ENCODE measurements around the gene FES. TPM values are rescaled to one million over a fixed set of nuclear protein-coding genes. Genes with fewer than 3 reads are reported as not detected.

FES gene
- 33.5 TPM for total RNA-seq
- polyA plus RNA-seq (ENCODE audit: insufficient read depth, low read depth, low replicate concordance) = 9.3 TPM
- long read RNA-seq, donor 1 = 0 reads
- long read RNA-seq, donor 2 = 0 reads
- long read RNA-seq, donor 3 = 0 reads
- long read RNA-seq, donor 4, partial matches to known transcripts = 0 of 1 reads
- long read RNA-seq, donor 4, other reads (novel, unspliced or antisense) = 0 of 1 reads
- long read RNA-seq, donor 5 = 0 reads
- long read RNA-seq, donor 6 = 0 reads
- long read RNA-seq, donor 7, transcript FES-201 (19 exons, 2,829 nt) = major isoform, 22 of 49 reads
- long read RNA-seq, donor 7, partial matches to known transcripts = 9 of 49 reads
- long read RNA-seq, donor 7, other reads (novel, unspliced or antisense) = 18 of 49 reads
- long read RNA-seq, donor 8 = 0 reads
- long read RNA-seq, donor 9 = 0 reads
- long read RNA-seq, donor 10 = 0 reads

- DNase-seq (peak in 4 of 5 donors; percentile 61 to 92 (median 86)), FAIRE-seq (no peak)
- no peak for TF ChIP-seq CTCF (IDR thresholded peaks at IDR 0.05; ENCODE audit: borderline replicate concordance, extremely low read depth, insufficient read depth)
- intact Hi-C loops (cut with DNase I) = no loop called here
- Histone ChIP-seq H3K27ac (ENCODE audit: low read depth in 2 of 2, low read length in 2 of 2) (peak within 1 kb of the TSS; percentile 85 to 94), H3K4me3 (ENCODE audit: low read length in 3 of 3) (peak within 1 kb of the TSS; percentile 40 to 63 (median 57)), H3K4me1 (ENCODE audit: control insufficient read depth in 2 of 3, insufficient read depth in 2 of 3, low read depth in 1 of 3, low read length in 3 of 3) (peaks cover 0 to 20% (median 6%) of the 10 kb centered on the region in 3 donors), H3K36me3 (ENCODE audit: control insufficient read depth in 2 of 3, insufficient read depth in 3 of 3, low read length in 3 of 3) (peaks cover 0 to 13% (median 5%) of the 10 kb centered on the region in 3 donors), H3K27me3 (ENCODE audit: control insufficient read depth, insufficient read depth, low read length) (no peaks in the 10 kb centered on the region), H3K9me3 (ENCODE audit: control insufficient read depth in 2 of 3, insufficient read depth in 1 of 3, low read length in 3 of 3) (no peaks in the 10 kb centered on the region), H3K9ac (ENCODE audit: low read length in 3 of 3) (peak within 1 kb of the TSS in 2 of 3 donors; percentile 81 to 85)
Observed at GRCh38 chr15:90883976-90884718, at the start of gene FES. TSS of gene FES (plus strand) at chr15:90884504. CDS start at chr15:90885046, 542 bp downstream.

GRCh38 chr15:90834626-90835025 lies 49.7 kb upstream of the FES start:
- Histone ChIP-seq H3K4me3 (ENCODE audit: low read length in 3 of 3) (no peak overlapping the region), H3K9ac (ENCODE audit: low read length in 3 of 3) (no peak overlapping the region), H3K4me1 (ENCODE audit: control insufficient read depth in 2 of 3, insufficient read depth in 2 of 3, low read depth in 1 of 3, low read length in 3 of 3) (peaks cover 0 to 2% (median 0%) of the 10 kb centered on the region in 3 donors), H3K9me3 (ENCODE audit: control insufficient read depth in 2 of 3, insufficient read depth in 1 of 3, low read length in 3 of 3) (no peaks in the 10 kb centered on the region), H3K36me3 (ENCODE audit: control insufficient read depth in 2 of 3, insufficient read depth in 3 of 3, low read length in 3 of 3) (no peaks in the 10 kb centered on the region), H3K27ac (ENCODE audit: low read depth in 2 of 2, low read length in 2 of 2) (no peak overlapping the region), H3K27me3 (ENCODE audit: control insufficient read depth, insufficient read depth, low read length) (no peaks in the 10 kb centered on the region)
- FAIRE-seq (no peak), DNase-seq (no peak)
- intact Hi-C loops (cut with DNase I) = no loop called here
- no peak for TF ChIP-seq CTCF (IDR thresholded peaks at IDR 0.05; ENCODE audit: borderline replicate concordance, extremely low read depth, insufficient read depth)

GRCh38 chr15:90836296-90836871 lies 47.9 kb upstream of the FES start:
- intact Hi-C loops (cut with DNase I) = no loop called here
- no peak for FAIRE-seq

More at GRCh38 chr15:90836296-90836871, 47.9 kb upstream of the FES start:
- Histone ChIP-seq H3K9ac (ENCODE audit: low read length in 3 of 3) (no peak overlapping the region), H3K4me3 (ENCODE audit: low read length in 3 of 3) (no peak overlapping the region), H3K27me3 (ENCODE audit: control insufficient read depth, insufficient read depth, low read length) (no peaks in the 10 kb centered on the region), H3K27ac (ENCODE audit: low read depth in 2 of 2, low read length in 2 of 2) (no peak overlapping the region), H3K9me3 (ENCODE audit: control insufficient read depth in 2 of 3, insufficient read depth in 1 of 3, low read length in 3 of 3) (no peaks in the 10 kb centered on the region), H3K4me1 (ENCODE audit: control insufficient read depth in 2 of 3, insufficient read depth in 2 of 3, low read depth in 1 of 3, low read length in 3 of 3) (peaks cover 0 to 4% (median 0%) of the 10 kb centered on the region in 3 donors), H3K36me3 (ENCODE audit: control insufficient read depth in 2 of 3, insufficient read depth in 3 of 3, low read length in 3 of 3) (no peaks in the 10 kb centered on the region)
- TF ChIP-seq CTCF (IDR thresholded peaks at IDR 0.05; ENCODE audit: borderline replicate concordance, extremely low read depth, insufficient read depth) = no peak
- no peak for DNase-seq

All from kidney (tissue), 22 donors.